Esophagus (tissue), 2 donors: ENCODE results near the gene C1orf105. TPM values are rescaled to one million over a fixed set of nuclear protein-coding genes. Genes with fewer than 3 reads are reported as not detected.

Experiments used
- H3K27ac ChIP-seq, 2 donors: one replicate each; pipeline ENCODE4 v1.5.1; 2013; ENCODE audit warnings: low read depth in 2 of 2, mild to moderate bottlenecking in 2 of 2, inconsistent platforms in 1 of 2, low read length in 1 of 2, moderate library complexity in 1 of 2
- H3K27me3 ChIP-seq, 2 donors: one replicate each; pipeline ENCODE4 v1.6.1; 2013; ENCODE audit warnings: low read length in 2 of 2, control low read depth in 1 of 2, mild to moderate bottlenecking in 1 of 2; ENCODE audit not compliant: insufficient read depth in 2 of 2, control insufficient read depth in 1 of 2
- H3K36me3 ChIP-seq, 2 donors: one replicate each; pipeline ENCODE4 v1.6.1; 2013; ENCODE audit warnings: low read length in 1 of 2; ENCODE audit not compliant: control insufficient read depth in 2 of 2, insufficient read depth in 2 of 2
- H3K4me1 ChIP-seq, 2 donors: one replicate each; pipeline ENCODE4 v1.6.1; 2013; ENCODE audit warnings: low read length in 1 of 2; ENCODE audit not compliant: control insufficient read depth in 2 of 2, insufficient read depth in 2 of 2
- H3K4me3 ChIP-seq, 2 donors: one replicate each; pipeline ENCODE4 v1.5.1; 2013; ENCODE audit warnings: low read length in 2 of 2, mild to moderate bottlenecking in 2 of 2, low read depth in 1 of 2, moderate library complexity in 1 of 2
- H3K9me3 ChIP-seq, 2 donors: one replicate each; pipeline ENCODE4 v1.6.1; 2013; ENCODE audit warnings: mild to moderate bottlenecking in 2 of 2, low read depth in 1 of 2, low read length in 1 of 2, moderate library complexity in 1 of 2; ENCODE audit not compliant: control insufficient read depth in 2 of 2, insufficient read depth in 1 of 2
- WGBS, 2 donors: extraction: QIAGEN DNeasy Blood & Tissue Kit; methylation state at CpG; one replicate each; pipeline ENCODE4 v1.1.7; 2013; 5-methylcytosine and 5-hydroxymethylcytosine counted together
- polyA plus RNA-seq, 2 donors: library from polyadenylated mRNA; stranded (reverse); fragments of 200-250 nt; gene quantifications; one replicate each; pipeline ENCODE4 v1.2.3, GENCODE V29; 2013
- donor health status: healthy with polysubstance abuse.
- donor health status: Bipolar disorder and iron deficiency.

Gene C1orf105
- polyA plus RNA-seq, 2 donors, result not detected

DNA sequence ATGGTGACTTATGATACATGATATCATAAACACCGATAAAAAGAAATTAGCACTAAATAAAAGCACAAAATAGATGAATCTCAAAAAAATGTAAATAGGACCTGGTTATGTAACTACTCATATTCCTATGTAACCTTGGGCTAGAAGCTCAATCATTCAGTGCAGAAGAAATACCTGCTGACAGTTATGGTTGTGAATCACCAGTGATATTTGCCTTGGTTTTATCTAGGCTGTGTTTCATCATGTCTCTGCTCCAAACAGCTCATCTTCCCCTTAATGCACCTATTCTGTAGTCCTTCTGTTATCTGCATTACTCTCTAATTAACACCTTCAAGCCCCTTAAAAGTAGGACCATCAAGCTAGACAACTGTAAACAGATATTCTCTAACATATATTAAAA is 39.7 kb downstream of the C1orf105 start:
- Histone ChIP-seq H3K4me1 (no peaks in the 10 kb centered on the region), H3K4me3 (no peak overlapping the region), H3K36me3 (no peaks in the 10 kb centered on the region), H3K27ac (no peak overlapping the region), H3K9me3 (no peaks in the 10 kb centered on the region), H3K27me3 (no peaks in the 10 kb centered on the region)
- WGBS, 2 donors, result 64 to 76% methylated on average over 1 of the region's 1 CpG

GRCh38 chr1:172460887-172461315 is 40.4 kb downstream of the C1orf105 start:
- Histone ChIP-seq H3K4me1 (no peaks in the 10 kb centered on the region), H3K27me3 (no peaks in the 10 kb centered on the region), H3K9me3 (no peaks in the 10 kb centered on the region), H3K27ac (no peak overlapping the region), H3K4me3 (no peak overlapping the region), H3K36me3 (no peaks in the 10 kb centered on the region)
- 31 to 87% methylated on average over 1 of the region's 1 CpG for WGBS, 2 donors

DNA sequence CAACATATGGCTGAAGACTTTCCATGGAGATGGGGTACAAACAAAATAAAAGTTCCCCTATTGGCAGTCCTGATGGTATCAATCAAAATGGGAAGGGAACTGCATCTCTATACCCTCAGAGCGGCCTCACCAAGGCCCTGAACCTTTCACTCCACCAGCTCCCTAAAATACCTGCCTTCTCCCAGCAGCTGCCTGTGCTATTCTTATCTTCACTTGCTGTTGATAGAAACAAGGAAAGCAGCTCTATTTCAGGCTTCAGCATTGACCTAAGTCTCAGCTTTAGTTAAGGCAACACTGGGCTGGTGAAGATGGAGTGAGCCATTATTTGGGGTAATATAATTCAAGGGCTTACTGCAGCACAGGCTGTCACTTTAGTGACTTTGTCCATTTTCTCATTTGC is 45.1 kb downstream of the C1orf105 start:
- Histone ChIP-seq H3K27me3 (no peaks in the 10 kb centered on the region), H3K4me3 (no peak overlapping the region), H3K27ac (no peak overlapping the region), H3K36me3 (no peaks in the 10 kb centered on the region), H3K9me3 (no peaks in the 10 kb centered on the region), H3K4me1 (no peaks in the 10 kb centered on the region)
- WGBS, 2 donors, result 86 to 89% methylated on average over 1 of the region's 1 CpG

DNA sequence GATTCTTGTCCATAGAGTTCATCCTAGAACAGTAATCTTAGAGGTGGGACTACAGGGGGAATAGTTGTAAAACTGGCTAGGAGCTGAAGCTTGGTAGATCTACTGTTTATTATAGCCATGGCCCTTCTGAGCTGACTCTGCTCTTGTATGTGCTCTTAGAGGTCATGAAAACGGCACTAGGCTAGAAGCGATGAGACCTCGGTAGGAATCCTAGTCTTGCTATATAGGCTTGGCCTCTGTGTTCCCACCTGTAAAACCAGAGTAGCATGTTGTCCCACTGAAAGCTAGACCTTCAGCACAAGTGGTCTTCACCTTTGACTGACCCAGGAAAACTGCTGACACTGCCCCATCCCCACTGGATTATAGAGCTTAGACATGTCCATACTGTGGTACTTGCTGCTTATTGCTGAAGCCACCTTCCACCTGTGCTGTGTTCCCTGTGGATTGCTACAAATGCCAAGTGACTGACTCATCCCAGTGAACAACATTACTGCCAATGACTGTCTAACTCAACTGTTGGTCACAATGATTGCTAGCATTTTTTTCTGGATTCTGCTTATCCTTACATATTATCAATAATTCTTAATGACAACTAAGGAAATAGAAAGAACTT is 46.4 kb downstream of the C1orf105 start:
- no peaks in the 10 kb centered on the region for H3K27me3 ChIP-seq
- no peaks in the 10 kb centered on the region for H3K4me1 ChIP-seq
- H3K27ac ChIP-seq, result no peak overlapping the region
- H3K36me3 ChIP-seq, result no peaks in the 10 kb centered on the region
- no peaks in the 10 kb centered on the region for H3K9me3 ChIP-seq
- WGBS, 2 donors, result 98% methylated on average over 3 of the region's 3 CpGs
- no peak overlapping the region for H3K4me3 ChIP-seq

DNA sequence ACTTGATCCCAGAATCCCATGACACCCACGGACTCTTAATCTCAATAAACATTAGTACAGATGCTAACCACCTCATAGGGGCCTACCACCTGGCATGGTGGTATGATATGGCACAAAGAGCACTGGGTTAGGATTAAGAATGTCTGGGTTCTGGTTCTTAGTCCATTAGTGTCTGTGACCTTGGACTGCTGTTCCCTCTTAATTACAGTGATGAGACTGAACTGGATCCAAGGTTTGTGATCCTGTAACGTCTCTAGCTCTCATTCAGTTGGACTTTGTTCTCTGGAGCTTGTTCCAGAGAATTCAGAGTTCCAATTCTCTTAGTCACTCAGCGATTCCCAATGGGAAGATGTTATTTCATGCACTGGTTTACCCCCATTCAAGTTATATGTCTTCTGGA is 47.0 kb downstream of the C1orf105 start:
- Histone ChIP-seq H3K27ac (no peak overlapping the region), H3K4me1 (no peaks in the 10 kb centered on the region), H3K4me3 (no peak overlapping the region), H3K36me3 (no peaks in the 10 kb centered on the region), H3K27me3 (no peaks in the 10 kb centered on the region), H3K9me3 (no peaks in the 10 kb centered on the region)
- WGBS, 2 donors, result 54 to 56% methylated on average over 3 of the region's 3 CpGs

GRCh38 chr1:172468296-172468695 is 47.8 kb downstream of the C1orf105 start:
- 88 to 91% methylated on average over 5 of the region's 5 CpGs for WGBS, 2 donors
- Histone ChIP-seq H3K4me3 (no peak overlapping the region), H3K9me3 (no peaks in the 10 kb centered on the region), H3K27me3 (no peaks in the 10 kb centered on the region), H3K27ac (no peak overlapping the region), H3K4me1 (no peaks in the 10 kb centered on the region), H3K36me3 (no peaks in the 10 kb centered on the region)

DNA sequence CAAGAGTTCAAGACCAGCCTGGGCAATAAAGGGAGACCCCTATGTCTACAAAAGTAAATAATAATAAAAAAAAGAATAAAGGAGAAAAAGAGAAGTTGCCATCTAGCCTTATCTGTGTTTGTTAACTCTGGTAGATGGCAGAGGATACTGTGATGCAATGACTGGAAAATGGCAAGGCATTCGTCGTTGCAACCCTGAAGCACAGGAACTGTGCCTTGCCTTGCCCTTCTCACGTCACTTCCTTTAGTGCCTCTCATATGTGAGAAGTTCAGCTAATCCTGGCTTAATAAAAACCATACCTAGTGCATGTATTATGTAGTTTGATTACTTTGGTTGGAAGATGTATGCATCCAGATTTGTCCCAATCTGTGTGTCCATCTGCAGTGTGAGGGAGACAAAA is 49.2 kb downstream of the C1orf105 start:
- Histone ChIP-seq H3K36me3 (no peaks in the 10 kb centered on the region), H3K4me3 (no peak overlapping the region), H3K9me3 (no peaks in the 10 kb centered on the region), H3K27me3 (no peaks in the 10 kb centered on the region), H3K4me1 (no peaks in the 10 kb centered on the region), H3K27ac (no peak overlapping the region)
- 78 to 82% methylated on average over 3 of the region's 3 CpGs for WGBS, 2 donors

DNA sequence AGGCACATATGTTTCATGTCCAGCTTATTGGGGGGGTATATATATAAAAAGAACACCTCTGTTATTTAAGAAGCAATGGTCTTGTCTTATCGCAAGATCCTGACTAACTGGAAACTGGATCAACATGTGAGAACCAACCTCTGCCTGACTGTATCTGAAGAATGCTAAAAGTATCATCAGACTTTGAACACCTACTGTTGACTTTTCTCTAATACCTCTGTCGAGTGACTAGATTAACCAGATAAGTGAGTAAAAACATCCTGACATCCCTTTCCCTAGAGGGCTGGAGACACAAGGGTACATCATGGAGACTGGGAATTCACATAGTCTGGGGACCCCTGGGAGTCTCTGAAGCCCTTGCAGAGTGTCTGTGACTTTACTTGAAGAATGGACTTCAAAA is 49.7 kb downstream of the C1orf105 start:
- 52 to 57% methylated on average over 2 of the region's 2 CpGs for WGBS, 2 donors
- H3K4me3 ChIP-seq, result no peak overlapping the region
- no peaks in the 10 kb centered on the region for H3K27me3 ChIP-seq
- no peaks in the 10 kb centered on the region for H3K36me3 ChIP-seq
- no peak overlapping the region for H3K27ac ChIP-seq
- H3K9me3 ChIP-seq, result no peaks in the 10 kb centered on the region
- H3K4me1 ChIP-seq, result no peaks in the 10 kb centered on the region

- Histone ChIP-seq H3K27me3 (no peaks in the 10 kb centered on the region), H3K4me1 (peaks cover 0 to 4% of the 10 kb centered on the region in 2 donors), H3K9me3 (no peaks in the 10 kb centered on the region), H3K27ac (no peak overlapping the region), H3K4me3 (no peak overlapping the region), H3K36me3 (no peaks in the 10 kb centered on the region)
- WGBS, 2 donors, result 94 to 97% methylated on average over 1 of the region's 1 CpG
Observed at GRCh38 chr1:172471666-172472065, 51.2 kb downstream of the C1orf105 start.

DNA sequence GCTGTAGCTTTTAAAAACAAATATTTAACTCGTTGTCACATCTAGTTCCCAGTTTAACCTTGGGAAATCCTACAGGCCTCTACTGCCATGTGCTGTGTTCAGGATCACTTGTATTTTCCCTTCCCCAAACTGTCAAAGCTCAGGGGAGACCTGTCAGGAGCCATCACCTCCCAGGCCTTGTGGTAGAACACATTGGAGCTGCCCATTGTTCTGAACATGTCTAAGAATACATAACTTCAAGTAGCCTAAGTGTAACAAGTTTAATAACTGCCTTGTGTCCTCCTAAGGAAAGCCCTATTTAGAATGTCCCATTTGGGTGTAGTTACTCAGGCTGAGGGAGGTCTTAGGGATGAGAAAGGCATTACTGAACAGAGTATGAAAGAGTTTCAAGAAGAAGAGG is 52.0 kb downstream of the C1orf105 start:
- 66 to 81% methylated on average over 1 of the region's 1 CpG for WGBS, 2 donors
- Histone ChIP-seq H3K27ac (no peak overlapping the region), H3K27me3 (no peaks in the 10 kb centered on the region), H3K9me3 (no peaks in the 10 kb centered on the region), H3K36me3 (no peaks in the 10 kb centered on the region), H3K4me3 (no peak overlapping the region), H3K4me1 (peaks cover 0 to 4% of the 10 kb centered on the region in 2 donors)
